GM04503 (cell line): ENCODE measurements around the gene LRRC38.
A peak's percentile ranks its signal among the peaks of the same experiment; 100 is the strongest.
"Not testable (repeated sequence)": the region's sequence is repeated elsewhere in the genome, so short reads cannot be mapped to it uniquely, and the experiment has no call there.

Source experiments
- DNase-seq: peaks from one replicate; pipeline ENCODE4 v3.0.0-alpha.2; 2012; ENCODE audit warnings: low read depth

The LRRC38 gene, protein sequence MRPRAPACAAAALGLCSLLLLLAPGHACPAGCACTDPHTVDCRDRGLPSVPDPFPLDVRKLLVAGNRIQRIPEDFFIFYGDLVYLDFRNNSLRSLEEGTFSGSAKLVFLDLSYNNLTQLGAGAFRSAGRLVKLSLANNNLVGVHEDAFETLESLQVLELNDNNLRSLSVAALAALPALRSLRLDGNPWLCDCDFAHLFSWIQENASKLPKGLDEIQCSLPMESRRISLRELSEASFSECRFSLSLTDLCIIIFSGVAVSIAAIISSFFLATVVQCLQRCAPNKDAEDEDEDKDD

DNA sequence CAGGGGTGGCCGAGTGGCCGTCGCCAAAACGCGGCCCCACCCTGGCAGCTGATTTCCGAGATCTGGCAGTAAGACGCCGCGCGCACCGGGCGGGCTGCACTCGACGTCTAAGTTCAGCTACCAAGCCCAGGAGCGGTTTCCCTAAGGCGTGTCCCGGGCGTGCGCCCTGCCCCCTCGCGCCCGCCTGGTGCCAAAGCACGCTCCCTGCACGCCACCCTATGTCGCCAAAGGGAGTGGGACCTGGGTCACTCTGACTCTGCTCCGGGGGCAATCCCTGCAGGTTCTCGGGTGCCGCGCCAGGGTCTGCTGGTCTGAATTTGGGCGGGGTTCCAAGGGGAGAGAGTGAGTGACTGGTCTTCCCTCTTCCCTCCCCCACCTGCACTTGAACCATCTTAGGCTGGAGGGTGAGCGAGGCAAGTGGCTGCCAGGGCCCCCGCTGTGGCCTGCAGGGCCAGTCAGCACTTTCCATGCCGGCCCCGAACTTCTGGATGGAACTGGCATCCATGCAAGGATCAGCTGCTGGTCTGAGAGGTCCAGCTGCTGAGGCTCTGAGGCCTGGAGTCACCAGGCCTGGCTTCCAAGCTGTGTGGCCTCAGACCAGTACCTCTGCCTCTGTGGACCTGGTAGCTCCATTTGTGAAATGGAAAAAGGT is at the start of gene LRRC38:
TSS of gene LRRC38 (minus strand) at position 109 of the 652 bp plus-strand sequence. CDS start 410 bp downstream, outside the sequence.
- no peak for DNase-seq

DNA sequence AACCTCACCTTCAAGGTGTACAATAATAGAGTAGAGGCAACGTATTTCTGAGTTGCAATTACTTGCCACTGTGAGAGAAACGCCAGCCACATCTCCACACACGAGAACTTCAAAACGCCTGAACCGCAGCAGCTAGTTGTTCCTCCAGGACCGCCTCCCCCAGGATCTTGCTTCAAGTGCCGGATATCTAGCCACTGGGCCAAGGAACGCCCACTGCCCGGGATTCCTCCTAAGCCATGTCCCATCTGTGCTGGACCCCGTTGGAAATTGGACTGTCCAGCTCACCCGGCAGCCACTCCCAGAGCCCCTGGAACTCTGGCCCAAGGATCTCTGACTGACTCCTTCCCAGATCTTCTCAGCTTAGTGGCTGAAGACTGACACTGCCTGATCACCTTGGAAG is 49.2 kb upstream of the LRRC38 start:
- DNase-seq, result not testable (repeated sequence)

DNA sequence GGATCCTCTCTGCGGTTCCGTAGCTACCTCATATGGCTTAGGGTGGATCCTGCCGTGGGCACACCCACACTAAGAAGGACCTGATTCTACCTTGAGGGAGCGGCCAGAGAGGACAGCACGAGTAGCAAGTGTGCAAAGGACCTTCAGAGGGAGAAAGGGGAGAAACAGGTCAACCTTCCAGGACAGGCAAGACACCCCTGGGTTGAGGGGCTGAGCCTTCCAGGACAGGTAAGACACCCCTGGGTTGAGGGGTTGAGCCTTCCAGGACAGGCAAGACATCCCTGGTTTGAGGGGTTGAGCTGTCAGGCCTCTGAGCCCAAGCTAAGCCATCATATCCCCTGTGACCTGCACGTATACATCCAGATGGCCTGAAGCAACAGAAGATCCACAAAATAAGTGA is 46.7 kb upstream of the LRRC38 start:
- no peak for DNase-seq

DNA sequence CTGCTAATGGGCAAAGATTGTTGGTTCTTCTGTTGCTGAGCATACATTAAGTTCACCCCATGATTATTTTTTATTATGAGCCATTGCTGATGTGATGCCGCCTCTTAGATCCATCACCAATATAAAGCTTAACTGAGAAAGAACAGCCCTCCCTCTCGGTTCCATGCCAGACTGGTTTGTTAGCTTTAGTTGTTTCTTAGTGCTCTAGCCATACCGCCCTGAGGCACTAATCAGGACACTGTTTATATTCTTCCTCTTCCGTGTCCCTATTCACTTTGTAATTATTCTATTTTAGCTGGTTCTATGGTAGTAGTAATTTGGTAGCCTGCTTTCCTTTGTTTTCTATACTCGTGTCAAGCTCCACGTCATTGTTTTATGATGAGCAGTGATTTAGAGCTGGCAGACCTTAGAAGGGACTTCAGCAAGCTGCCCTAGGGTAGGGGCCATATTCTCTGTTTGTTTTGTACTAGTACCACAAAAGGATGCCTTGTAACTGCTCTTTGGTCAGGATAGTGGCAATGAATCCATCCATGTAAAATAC is 42.5 kb upstream of the LRRC38 start:
- no peak for DNase-seq

DNA sequence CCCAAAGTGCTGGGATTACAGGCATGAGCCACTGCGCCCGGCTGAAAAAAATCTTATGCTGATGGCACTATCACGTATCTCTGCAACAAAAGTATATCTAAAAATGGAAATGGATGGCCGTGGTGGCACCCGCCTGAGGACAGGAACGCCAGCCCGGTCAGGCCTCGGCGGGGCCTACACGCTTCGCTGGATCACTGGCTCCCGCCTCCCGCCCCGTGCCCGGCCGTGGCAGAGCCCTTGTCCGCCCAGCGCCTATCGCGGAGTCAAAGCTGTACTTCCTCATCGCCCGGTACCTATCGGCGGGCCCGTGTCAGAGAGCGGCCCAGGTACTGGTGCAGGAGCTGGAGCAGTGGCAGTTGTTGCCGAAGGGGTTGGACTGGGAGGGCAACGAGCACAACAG is 41.0 kb upstream of the LRRC38 start:
- no peak for DNase-seq

DNA sequence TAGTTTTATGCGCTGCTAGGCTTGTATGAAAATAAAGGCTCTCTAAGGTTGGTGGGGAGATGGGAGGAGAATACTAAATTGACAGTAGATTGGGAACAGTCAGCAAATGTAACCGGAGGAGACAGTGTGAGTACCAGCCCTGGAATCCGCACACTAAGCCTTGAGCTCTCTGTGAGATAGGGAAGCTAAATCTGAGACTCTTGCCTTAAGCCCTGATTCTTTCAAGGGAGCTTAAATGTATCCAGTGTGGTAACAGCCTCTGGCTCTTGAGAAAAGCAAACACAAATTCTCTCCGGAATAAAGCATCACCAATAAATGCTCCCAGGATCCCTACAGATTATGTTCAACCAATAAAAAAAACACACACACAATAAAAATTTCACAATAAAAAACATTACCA is 36.9 kb upstream of the LRRC38 start:
- no peak for DNase-seq

DNA sequence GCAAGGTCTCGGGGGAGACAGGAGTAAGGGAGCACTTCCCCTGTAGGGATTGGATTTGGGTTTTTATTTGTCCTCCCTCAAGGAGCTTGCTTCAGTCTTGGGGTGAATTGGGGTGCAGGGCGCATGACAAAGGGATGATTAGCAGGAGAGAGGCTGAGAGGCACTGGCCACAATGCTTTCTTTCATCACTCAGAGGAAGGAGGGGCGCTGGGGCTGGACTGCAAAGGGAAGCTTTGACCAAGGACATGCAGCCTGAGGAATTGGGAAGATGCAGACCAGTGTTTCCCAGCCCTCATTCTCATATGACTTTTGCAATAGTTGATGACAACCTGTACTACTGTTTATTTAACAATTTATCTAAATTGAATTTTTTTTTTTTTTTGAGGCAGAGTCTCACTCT is 35.7 kb upstream of the LRRC38 start:
- no peak for DNase-seq

DNA sequence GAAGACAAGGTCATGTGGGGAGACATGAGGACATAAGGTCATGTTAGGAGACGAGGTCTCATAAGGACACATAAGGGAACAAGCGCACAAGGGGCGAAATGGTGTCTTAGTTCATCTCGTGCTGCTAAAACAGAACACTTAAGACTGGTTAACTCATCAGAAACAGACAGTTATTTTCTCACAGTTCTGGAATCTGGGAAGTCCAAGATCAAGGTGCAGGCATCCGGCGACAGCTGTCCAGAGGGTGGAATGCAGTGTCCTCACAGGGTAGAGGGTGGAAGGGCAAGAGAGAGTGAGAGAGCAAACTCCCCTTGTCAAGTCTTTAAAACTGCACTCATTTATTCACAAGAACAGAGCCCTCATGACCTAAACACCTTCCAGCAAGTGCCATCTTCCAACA is 35.2 kb upstream of the LRRC38 start:
- no peak for DNase-seq

DNA sequence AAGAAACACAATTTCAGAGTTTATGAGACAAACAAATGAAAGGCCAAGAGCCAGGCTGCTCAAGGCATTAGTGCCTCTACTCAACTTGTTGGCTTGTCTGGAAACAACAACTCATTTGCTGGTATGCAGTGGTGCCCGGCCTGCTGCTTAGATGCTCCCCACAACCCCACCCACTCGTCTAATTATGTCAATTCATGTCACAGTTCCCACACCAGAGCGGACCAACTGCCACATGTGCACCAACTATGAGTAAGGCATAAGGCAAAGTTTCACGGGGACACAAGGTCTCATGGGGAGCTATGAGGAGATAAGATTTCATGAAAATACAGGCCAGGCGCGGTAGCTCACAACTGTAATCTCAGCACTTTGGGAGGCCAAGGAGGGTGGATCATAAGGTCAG is 34.5 kb upstream of the LRRC38 start:
- DNase-seq, result no peak

DNA sequence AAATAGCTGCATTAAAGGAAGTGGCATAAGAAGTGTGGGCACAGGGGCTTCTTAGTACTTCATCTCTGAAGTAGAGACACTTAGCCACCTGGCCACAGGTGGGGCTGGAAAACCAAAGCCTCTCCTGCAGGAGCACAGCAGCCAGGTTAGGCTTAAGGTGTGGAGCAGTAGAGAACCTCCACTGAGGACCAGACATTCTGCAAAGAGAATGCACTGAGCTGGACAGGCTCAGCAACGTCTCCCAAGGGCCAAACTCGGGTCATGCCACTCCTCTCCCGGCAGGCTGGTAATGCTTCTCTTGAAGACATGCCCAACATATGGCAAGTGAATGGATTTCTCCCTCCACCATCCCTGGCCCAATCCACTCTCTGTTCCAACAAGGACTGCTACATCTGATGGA is 33.0 kb upstream of the LRRC38 start:
- DNase-seq, result no peak

DNA sequence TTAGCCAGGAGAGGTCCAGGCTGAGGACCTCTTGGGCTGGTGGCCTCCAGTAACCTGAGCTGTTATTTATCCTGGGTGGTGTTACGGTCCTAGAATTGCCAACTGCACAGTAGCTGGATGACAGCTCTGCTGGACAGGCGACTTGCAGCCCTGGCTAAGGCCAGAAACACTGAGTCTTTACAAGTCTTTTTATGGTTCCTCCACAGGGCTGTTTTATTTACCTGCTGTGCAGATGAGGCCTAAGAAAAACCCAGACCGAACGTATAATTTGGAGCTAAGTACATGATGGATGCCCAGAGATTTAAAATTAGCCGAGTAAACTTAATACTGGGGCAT is 30.4 kb upstream of the LRRC38 start:
- DNase-seq, result no peak

DNA sequence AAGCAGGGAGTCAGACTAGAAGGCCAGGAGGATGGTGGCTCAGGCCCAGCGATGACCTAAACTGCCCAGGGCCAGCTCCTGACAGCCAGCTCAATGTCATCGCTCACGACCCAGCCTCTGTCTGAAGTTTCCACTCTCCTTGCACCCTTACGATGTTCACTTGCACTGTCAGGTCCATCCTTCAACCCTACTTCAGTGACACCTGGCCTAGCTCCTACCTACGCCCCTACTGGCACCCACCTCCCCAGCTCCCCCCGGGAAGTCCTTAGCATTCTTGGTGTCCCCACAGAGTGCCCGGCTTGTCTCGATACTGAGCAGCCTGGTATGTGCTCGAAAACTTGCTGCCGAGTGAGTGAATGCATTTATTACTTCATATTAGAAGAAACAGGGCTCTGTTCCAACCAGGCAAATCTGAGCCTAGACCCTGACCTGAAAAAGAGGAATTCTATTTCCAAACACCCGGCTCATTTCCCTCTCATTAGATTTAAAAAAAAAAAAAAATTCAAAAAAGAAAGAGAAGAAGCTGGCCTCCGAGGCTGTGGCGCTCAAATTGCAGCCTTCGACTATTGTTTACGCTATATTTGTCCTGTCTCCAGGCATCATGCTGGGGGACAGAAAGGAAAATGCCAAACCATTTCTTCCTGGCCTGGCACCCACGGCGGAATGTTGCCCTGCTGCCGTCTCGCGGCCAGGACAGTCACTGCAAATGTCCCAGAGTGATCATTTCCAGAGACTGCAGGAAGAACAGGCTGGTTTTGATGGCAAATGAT is 29.8 kb upstream of the LRRC38 start:
- peak; percentile 3 for DNase-seq

DNA sequence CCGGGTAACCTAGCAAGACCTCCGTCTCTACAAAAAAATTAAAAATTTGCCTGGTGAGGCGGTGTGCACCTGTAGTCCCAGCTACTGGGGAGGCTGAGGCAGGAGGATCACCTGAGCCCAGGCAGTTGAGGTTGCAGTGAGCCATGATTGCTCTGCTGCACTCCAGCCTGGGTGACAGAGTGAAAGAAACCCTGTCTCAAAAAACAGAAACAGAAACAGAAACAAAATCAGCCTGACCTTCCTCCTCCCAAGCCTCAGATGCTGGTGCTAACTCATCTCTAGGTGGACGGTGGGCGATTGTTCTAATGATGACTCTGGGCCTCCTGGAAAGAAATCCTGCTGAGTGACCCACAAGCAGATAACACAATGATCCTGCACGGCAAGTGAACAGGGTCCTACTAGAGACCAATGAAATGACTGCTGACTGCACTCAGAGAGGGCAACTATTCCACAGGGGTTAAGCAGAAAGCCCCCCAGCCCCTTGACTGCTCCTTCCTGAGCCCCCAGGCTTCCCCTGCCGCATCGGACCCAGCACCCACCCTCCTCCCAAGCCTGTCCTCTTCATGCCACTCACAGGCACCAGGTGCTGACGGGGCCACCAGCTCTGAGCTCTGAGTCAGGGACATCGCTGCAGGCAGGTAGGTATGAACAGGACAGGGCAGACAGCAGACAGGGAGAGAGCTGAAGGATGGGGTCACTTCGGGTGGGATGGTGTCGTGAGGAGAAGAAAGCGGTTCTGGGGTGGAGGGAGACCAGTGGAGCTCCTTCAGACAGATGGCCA is 27.8 kb upstream of the LRRC38 start:
- no peak for DNase-seq

DNA sequence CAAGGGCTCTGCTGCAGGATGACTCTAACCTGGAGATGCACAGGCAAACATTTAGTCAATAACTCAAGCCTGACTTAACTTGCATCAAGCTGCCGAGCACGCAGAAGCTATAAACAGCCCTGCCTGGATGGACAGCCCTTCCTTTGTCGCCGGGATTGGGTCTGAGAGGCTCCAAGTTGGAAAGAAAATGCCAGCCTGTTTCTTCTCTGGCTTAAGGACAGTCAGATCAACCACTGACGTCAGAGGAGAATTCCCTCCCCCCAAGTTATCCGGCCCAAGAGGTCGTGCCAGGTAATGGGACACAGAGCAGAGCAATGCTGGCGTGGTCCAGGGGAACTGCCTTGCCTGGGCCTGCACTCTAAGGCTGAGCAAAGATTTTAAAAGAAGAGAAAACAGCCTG is 27.1 kb upstream of the LRRC38 start:
- DNase-seq, result no peak

DNA sequence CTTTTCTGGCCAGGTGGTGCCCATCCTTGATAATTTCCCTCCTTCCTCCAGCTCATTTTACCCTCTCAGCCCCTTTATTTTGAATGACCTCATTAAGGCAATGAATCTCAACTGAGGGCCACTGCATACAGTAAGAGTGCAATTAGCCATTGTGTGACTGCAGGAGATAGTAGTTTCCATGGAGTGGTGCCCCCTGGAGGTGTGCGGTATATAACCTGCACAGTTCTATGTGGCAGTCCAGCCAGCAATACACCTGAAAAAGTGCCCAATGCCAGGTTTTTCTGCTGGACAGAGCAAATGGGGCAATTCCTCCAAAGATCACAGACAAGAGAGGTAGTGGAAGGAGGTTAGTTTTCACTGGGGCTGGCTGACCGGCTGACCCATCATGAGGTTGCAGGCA is 25.9 kb upstream of the LRRC38 start:
- no peak for DNase-seq

DNA sequence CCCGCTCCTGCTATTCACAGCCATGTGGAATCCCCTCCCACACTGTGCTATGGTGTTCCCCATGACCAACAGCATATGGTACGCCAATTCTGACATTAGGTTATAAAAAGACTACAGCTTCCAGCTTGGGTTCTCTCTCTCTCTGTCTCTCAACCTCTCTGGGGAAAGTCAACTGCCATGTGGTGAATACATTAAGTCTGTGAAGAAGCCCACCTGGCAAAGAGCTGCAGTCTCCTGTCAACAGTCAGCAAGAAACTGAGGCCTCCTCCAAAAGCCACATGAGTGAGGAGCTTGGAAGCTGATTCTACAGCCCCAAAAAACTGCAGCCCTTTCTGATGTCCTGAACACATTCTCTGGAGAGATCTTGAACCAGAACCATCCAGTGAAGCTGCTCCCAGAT is 25.0 kb upstream of the LRRC38 start:
- DNase-seq, result no peak

DNA sequence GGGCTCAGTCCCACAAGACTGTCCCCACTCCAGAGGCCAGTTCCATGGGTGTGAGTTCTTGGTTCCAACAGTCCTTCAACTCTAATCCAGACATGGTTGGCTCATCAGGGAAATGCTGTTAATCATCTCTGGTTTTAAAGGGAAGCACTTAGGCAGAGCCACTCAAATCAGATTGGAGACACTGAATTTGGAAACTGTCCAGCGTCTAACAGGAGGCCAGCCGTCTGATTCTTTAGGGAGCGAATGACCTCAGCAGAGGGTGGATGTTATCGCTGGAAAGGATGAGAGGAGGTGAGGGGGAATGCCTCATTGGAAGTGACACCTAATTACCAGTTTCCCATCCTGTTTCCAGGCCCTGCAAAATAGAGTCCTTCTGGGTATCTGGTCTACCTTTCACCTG is 22.8 kb upstream of the LRRC38 start:
- no peak for DNase-seq

DNA sequence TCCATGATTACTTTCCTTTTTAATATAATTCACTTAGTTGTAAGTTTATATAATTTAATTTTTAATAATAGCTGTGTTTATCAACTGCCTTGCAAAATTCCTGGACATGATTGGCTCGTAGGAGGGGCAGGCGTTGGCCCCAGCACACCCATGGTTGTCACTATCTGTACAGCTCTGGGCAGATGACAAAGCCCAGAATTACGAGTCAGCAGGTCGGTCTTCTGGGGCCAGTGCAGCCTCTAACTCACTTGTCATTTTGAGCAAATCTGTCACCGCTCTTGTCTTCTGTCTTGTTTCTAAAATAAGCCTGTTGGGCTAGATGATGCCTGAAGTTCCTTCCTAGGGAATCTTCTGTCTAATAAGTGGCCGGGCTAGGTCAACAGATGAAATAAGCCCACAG is 21.4 kb upstream of the LRRC38 start:
- DNase-seq, result no peak

DNA sequence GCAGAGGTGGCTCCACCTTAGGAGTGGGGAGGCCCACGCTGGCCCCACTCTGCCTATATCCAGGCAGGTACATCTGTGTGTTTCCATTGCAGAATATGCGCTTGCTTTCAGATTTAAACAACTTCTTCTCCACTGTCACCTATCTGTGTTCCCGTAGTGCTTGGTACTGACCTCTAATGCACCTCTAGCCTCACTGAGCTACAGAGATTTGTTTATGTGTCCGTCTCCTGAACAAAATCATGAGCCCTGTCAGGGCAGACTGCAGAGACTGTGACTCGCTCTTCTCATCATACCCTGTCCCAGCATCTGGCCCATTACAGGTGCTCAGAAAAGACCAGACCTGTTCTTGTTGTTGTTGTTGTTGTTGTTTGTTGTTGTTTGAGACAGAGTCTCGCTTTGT is 14.5 kb upstream of the LRRC38 start:
- DNase-seq, result no peak

DNA sequence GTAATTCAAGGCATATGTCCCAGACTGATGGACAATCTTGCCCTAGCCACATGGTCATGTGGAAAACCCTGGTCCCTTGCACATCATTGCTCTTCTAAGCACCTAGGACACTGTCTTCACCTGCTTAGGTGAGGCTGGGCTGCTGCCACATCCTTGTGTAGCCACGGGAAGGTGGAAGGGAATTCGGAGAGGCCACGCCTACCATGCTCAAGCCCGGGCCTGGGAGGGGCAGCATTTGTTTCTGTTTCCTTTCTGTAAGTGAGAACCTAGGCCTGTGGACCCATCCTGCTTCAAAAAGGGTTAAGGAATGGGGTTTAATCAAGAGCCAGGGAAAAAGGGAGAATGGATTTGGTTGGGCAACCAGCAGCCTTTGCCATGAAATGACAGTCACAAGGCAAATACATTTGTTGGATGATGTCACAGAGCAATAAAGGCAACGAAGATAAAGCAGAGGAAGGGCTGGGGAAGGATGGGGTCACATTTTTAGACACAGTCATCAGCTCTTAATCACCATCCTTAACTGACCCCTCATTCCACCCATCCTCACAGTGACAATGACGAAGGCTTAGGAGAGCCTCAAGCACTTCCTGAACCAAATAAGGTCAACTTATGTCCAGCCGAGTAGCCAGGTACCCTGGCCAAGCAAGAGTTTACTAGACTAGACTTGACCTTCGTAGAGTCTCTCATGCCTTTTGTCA is 10.1 kb upstream of the LRRC38 start:
- DNase-seq, result no peak

DNA sequence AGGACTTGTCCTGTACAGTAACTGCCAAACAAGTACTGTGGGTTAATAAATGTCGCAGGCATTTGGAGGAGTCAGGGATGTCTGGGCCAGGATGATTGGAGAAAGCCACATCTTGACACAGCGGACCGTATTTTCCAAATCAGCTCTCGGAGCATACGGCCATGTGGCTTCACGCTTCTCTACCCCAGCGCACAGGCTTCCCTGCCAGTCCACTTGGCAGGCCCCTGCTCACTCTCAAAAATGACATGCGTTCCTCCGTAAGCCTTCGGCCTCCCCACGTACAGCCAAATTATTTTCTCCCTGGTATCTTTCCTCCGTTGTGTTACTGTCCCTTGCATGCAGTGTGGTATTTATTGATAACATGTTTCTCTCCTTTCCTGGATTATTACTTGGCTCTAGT is 7.2 kb upstream of the LRRC38 start:
- DNase-seq, result no peak
